Measurements from ENCODE around the gene SERPINF2.

DNA sequence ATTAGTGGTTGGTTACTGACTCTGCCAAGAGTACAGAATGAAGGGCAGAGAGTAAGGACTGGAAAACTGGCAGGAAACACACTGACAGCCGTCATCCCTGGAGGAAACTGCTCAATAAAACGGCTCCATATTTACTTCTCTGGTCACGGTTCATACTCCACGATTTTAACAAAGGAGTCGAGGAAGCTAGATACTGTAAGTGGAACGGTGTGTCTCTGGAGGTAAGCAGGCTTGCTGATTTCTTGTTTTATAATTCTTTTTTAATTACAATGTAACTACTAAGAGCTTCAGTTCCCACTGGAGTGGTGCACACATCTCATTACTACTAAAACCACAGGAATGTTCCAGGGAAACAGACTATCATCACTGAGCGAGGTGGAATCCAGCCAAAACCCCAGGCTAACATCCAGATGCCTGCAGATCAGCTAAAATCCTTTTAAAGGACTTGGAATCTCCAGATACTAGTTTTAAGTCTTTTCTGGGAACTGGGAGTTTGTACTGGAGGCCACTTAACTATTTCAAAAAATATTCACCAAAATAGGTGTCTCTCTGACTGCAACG, 37.0 kb downstream of the SERPINF2 start:
- TF ChIP-seq POLR2A (IDR thresholded peaks at IDR 0.05): no peak
- TF ChIP-seq, protein P1, sequence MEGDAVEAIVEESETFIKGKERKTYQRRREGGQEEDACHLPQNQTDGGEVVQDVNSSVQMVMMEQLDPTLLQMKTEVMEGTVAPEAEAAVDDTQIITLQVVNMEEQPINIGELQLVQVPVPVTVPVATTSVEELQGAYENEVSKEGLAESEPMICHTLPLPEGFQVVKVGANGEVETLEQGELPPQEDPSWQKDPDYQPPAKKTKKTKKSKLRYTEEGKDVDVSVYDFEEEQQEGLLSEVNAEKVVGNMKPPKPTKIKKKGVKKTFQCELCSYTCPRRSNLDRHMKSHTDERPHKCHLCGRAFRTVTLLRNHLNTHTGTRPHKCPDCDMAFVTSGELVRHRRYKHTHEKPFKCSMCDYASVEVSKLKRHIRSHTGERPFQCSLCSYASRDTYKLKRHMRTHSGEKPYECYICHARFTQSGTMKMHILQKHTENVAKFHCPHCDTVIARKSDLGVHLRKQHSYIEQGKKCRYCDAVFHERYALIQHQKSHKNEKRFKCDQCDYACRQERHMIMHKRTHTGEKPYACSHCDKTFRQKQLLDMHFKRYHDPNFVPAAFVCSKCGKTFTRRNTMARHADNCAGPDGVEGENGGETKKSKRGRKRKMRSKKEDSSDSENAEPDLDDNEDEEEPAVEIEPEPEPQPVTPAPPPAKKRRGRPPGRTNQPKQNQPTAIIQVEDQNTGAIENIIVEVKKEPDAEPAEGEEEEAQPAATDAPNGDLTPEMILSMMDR (IDR thresholded peaks at IDR 0.05): no peak
